GM12878 (cell line): ENCODE results near the gene TSKU. TPM values are rescaled to one million over a fixed set of nuclear protein-coding genes. Genes with fewer than 3 reads are reported as not detected.

ENCODE experiments used
- ATAC-seq: fragments of 200-7000 bp; cut with Tn5 transposase; 3 replicates; pipeline ENCODE4 v1.9.1; 2020; ENCODE audit warnings: mild to moderate bottlenecking, moderate library complexity
- BruUV-seq: library from RNA; stranded (reverse); fragments of 400-500 nt; replicated peaks from 2 replicates; lab custom pipeline; 2021; lab: Mats Ljungman, UMichigan
- CTCF ChIA-PET: fragments of 300-600 bp; sonication (Branson Sonifier 250); formaldehyde crosslinking; extraction: SDS; loops from one replicate; lab custom pipeline; 2021; ENCODE audit warnings: inconsistent platforms; lab: Yijun Ruan, JAX
- POLR2A ChIA-PET: fragments of 350-600 bp; formaldehyde crosslinking; extraction: SDS; loops from one replicate; lab custom pipeline; 2021; ENCODE audit warnings: inconsistent platforms; lab: Charles Lee
- RAD21 ChIA-PET: fragments of 300-600 bp; sonication (Branson Sonifier 250); formaldehyde crosslinking; loops from one replicate; lab custom pipeline; 2023; ENCODE audit warnings: antibody characterized with exemption; ENCODE audit not compliant: unreplicated experiment; lab: Charles Lee
- SMC1A ChIA-PET: fragments of 300-600 bp; sonication (Branson Sonifier 250); formaldehyde crosslinking; loops from one replicate; lab custom pipeline; 2023; ENCODE audit not compliant: unreplicated experiment, uncharacterized antibody; lab: Charles Lee
- DNase-seq: peaks from one replicate; pipeline ENCODE4 v3.0.0-alpha.2; 2011; ENCODE audit warnings: low read depth, low spot score
- FAIRE-seq: peaks from 3 replicates; lab custom pipeline; 2011; peaks lifted over from hg19 to GRCh38; lab: Jason Lieb, UNC
- H2AFZ ChIP-seq: 2 replicates; pipeline ENCODE4 v1.6.0; 2011; ENCODE audit warnings: low read depth, low read length, control low read depth; ENCODE audit not compliant: control insufficient read depth
- H3K27ac ChIP-seq: 2 replicates; pipeline ENCODE4 v1.5.1; 2011; ENCODE audit warnings: control low read depth; ENCODE audit not compliant: control insufficient read depth, insufficient read depth
- H3K27me3 ChIP-seq, 2 experiments: replicated peaks in 1 of 2; 2 replicates each; pipeline versions ENCODE4 v1.6.0 to v1.6.1; 2011; ENCODE audit warnings: low read length in 1 of 2; ENCODE audit not compliant: control insufficient read depth in 2 of 2, insufficient read depth in 2 of 2
- H3K36me3 ChIP-seq, 2 experiments: 2 replicates each; pipeline ENCODE4 v1.5.1; 2011; ENCODE audit warnings: low read length in 1 of 2; ENCODE audit not compliant: control insufficient read depth in 2 of 2, insufficient read depth in 2 of 2
- H3K4me1 ChIP-seq: 2 replicates; pipeline ENCODE4 v1.6.1; 2011; ENCODE audit warnings: mild to moderate bottlenecking, low read length, moderate library complexity, mixed read lengths; ENCODE audit not compliant: control insufficient read depth, insufficient read depth
- H3K4me2 ChIP-seq: 2 replicates; pipeline ENCODE4 v1.6.0; 2011; ENCODE audit warnings: control low read depth; ENCODE audit not compliant: control insufficient read depth, insufficient read depth
- H3K4me3 ChIP-seq: fragments of 200-600 bp; sonication (generic); 2 replicates; pipeline ENCODE4 v1.5.1; 2016
- H3K79me2 ChIP-seq: 2 replicates; pipeline ENCODE4 v1.6.0; 2011; ENCODE audit warnings: low read length; ENCODE audit not compliant: control insufficient read depth, insufficient read depth
- H3K9ac ChIP-seq: 2 replicates; pipeline ENCODE4 v1.8.0; 2011; ENCODE audit warnings: low read length, control low read depth, mixed read lengths; ENCODE audit not compliant: control insufficient read depth, insufficient read depth
- H3K9me3 ChIP-seq: replicated peaks from 3 replicates; pipeline ENCODE4 v1.5.1; 2011; ENCODE audit warnings: mild to moderate bottlenecking, low read length; ENCODE audit not compliant: control insufficient read depth, insufficient read depth
- H4K20me1 ChIP-seq: 2 replicates; pipeline ENCODE4 v1.6.0; 2011; ENCODE audit not compliant: control insufficient read depth, insufficient read depth
- ZBED1 ChIP-seq: IDR thresholded peaks from 2 replicates; pipeline ENCODE4 v1.6.1; 2016; ENCODE audit warnings: borderline replicate concordance
- ZZZ3 ChIP-seq: IDR thresholded peaks from 2 replicates; pipeline ENCODE4 v1.6.1; 2011; ENCODE audit warnings: low read depth; ENCODE audit not compliant: control insufficient read depth, insufficient read length
- WGBS: methylation state at CpG from one replicate; pipeline ENCODE4 v1.1.6; 2016; ENCODE audit warnings: low lambda C conversion rate; ENCODE audit not compliant: insufficient replicate concordance, insufficient coverage; ENCODE audit errors: missing lambda C conversion rate; 5-methylcytosine and 5-hydroxymethylcytosine counted together
- in situ Hi-C: fragments of 300-500 bp; cut with MboI; formaldehyde crosslinking; loops from 9 replicates; pipeline ENCODE4 v1.14.3; 2018; ENCODE audit warnings: mixed read lengths
- intact Hi-C: fragments of 100-400 bp; cut with micrococcal nuclease; formaldehyde crosslinking; loops from one replicate; pipeline ENCODE4 v1.14.2; 2022; ENCODE audit not compliant: unreplicated experiment
- polyA plus RNA-seq, 11 experiments: library from polyadenylated mRNA; depleted of rRNA in 4 of 11; unstranded in 6 of 11; stranded (reverse) in 5 of 11; fragments of >200 nt; fragmentation: Nextera tagmentation in 4 of 11; fragmentation: Illumina TruSeq in 1 of 11; extraction: Ambion mirVana in 4 of 11; extraction: Trizol in 1 of 11; gene quantifications; 1 replicate in 1 of 11; 2 replicates in 10 of 11; pipeline versions ENCODE4 v1.2.1 to v1.2.3, GENCODE V29; 2011 to 2016; ENCODE audit warnings: inconsistent platforms in 2 of 11, missing spikeins in 2 of 11, low read depth in 1 of 11
- total RNA-seq, 4 experiments: library from RNA; depleted of rRNA in 3 of 4; stranded (reverse); fragments of >200 nt in 3 of 4; fragmentation: Illumina TruSeq in 1 of 4; extraction: Trizol in 1 of 4; gene quantifications; 2 replicates each; pipeline versions ENCODE4 v1.2.1 to v1.2.3, GENCODE V29; 2013 to 2021
- TF ChIP-seq, protein P1 (sequence below): fragments of 150-350 bp; IDR thresholded peaks from 2 replicates; pipeline ENCODE4 v1.6.1; 2014; ENCODE audit warnings: mild to moderate bottlenecking, low read depth, low read length
- TF ChIP-seq, protein P2 (sequence below): IDR thresholded peaks from 2 replicates; pipeline ENCODE4 v1.6.1; 2012; ENCODE audit warnings: mild to moderate bottlenecking, low read depth, low read length
- TF ChIP-seq, protein P3 (sequence below): IDR thresholded peaks from 2 replicates; pipeline ENCODE4 v1.6.1; 2011; ENCODE audit warnings: borderline replicate concordance, low read depth, mild to moderate bottlenecking, moderate library complexity, low read length; ENCODE audit not compliant: insufficient read depth, poor library complexity, severe bottlenecking

The TSKU gene
- total and polyA plus RNA-seq, 10 of the 15 experiments (the other 5 are each of a cell fraction or from before 2014, with no cell fraction given), result 0.04 to 1.5 (median 0.62) TPM

DNA sequence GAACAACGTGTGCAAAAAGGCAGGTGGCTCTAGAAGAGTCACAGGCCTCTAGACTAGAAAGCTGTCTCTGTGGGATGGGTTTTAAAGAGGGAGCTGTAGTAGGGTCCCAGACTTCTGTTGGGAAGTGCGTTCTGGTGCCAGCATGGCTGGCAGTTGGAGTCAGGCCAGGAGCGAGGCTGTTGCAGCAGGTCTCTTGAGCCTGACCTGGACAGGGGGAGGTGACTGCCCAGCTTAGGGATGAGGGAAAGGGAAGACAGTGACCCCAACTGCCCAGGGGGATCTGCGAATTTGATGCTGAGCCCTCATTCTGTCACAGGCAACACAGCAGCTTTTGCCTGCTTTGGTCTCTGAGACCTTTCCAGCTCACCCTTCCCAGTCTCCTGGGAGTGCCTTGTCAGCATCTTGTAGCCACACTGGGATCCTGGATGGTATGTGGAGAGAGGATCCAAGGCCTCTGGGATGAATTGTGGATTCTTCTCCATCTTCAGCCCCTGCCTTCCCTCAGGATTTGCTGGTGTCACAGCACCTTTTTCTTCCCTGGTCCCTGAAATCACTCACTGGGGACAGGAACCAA, 3.4 kb downstream of the TSKU start (continued):
- no peak for TF ChIP-seq ZZZ3

DNA sequence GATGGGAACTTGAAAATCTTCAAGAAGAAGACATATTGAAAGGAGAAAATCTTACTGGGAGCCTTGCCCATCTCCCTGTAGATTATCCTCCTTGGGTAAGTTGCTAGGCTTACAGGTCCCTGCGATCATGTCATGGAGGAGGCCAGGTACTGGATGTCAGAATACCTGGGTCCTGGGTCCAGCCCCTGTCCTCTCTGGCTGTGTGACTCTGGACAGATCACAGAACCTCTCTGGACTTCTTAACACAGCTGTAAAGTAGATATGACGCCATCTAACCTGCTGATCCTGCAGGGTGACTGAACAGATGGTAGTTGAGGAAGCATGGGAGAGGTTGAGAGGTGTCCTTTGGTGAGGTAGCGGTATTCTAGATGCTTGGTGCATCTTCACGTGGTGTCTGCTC, 4.1 kb downstream of the TSKU start:
- WGBS, result 10% methylated on average over 4 of the region's 4 CpGs
- no peak for DNase-seq
- Histone ChIP-seq H4K20me1 (no peaks in the 10 kb centered on the region), H3K27ac (no peak overlapping the region), H3K4me3 (no peak overlapping the region), H3K36me3 (no peaks in the 10 kb centered on the region; a peak in 1 of 4 replicates), H2AFZ (no peak overlapping the region), H3K9ac (no peak overlapping the region), H3K9me3 (no peaks in the 10 kb centered on the region), H3K79me2 (no peaks in the 10 kb centered on the region), H3K27me3 (peaks cover 5 to 13% of the 10 kb centered on the region in 2 experiments), H3K4me2 (no peak overlapping the region), H3K4me1 (peaks cover 3% of the 10 kb centered on the region; the same call in 1 of the 2 replicates)
- POLR2A ChIA-PET, result no interaction called here
- ATAC-seq, result no peak
- in situ Hi-C loops, result no loop called here
- TF ChIP-seq, protein P1, sequence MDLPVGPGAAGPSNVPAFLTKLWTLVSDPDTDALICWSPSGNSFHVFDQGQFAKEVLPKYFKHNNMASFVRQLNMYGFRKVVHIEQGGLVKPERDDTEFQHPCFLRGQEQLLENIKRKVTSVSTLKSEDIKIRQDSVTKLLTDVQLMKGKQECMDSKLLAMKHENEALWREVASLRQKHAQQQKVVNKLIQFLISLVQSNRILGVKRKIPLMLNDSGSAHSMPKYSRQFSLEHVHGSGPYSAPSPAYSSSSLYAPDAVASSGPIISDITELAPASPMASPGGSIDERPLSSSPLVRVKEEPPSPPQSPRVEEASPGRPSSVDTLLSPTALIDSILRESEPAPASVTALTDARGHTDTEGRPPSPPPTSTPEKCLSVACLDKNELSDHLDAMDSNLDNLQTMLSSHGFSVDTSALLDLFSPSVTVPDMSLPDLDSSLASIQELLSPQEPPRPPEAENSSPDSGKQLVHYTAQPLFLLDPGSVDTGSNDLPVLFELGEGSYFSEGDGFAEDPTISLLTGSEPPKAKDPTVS, result no peak
- TF ChIP-seq, protein P2, sequence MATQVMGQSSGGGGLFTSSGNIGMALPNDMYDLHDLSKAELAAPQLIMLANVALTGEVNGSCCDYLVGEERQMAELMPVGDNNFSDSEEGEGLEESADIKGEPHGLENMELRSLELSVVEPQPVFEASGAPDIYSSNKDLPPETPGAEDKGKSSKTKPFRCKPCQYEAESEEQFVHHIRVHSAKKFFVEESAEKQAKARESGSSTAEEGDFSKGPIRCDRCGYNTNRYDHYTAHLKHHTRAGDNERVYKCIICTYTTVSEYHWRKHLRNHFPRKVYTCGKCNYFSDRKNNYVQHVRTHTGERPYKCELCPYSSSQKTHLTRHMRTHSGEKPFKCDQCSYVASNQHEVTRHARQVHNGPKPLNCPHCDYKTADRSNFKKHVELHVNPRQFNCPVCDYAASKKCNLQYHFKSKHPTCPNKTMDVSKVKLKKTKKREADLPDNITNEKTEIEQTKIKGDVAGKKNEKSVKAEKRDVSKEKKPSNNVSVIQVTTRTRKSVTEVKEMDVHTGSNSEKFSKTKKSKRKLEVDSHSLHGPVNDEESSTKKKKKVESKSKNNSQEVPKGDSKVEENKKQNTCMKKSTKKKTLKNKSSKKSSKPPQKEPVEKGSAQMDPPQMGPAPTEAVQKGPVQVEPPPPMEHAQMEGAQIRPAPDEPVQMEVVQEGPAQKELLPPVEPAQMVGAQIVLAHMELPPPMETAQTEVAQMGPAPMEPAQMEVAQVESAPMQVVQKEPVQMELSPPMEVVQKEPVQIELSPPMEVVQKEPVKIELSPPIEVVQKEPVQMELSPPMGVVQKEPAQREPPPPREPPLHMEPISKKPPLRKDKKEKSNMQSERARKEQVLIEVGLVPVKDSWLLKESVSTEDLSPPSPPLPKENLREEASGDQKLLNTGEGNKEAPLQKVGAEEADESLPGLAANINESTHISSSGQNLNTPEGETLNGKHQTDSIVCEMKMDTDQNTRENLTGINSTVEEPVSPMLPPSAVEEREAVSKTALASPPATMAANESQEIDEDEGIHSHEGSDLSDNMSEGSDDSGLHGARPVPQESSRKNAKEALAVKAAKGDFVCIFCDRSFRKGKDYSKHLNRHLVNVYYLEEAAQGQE, result no peak
- TF ChIP-seq, protein P3, sequence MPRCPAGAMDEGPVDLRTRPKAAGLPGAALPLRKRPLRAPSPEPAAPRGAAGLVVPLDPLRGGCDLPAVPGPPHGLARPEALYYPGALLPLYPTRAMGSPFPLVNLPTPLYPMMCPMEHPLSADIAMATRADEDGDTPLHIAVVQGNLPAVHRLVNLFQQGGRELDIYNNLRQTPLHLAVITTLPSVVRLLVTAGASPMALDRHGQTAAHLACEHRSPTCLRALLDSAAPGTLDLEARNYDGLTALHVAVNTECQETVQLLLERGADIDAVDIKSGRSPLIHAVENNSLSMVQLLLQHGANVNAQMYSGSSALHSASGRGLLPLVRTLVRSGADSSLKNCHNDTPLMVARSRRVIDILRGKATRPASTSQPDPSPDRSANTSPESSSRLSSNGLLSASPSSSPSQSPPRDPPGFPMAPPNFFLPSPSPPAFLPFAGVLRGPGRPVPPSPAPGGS, result no peak
- TF ChIP-seq ZBED1, result no peak
- CTCF ChIA-PET, result interaction anchor here (1.1 to 1.9 kb wide), 2 partner anchors 65 to 131 kb away, joined by 3 to 5 read pairs; no protein-coding TSS in a partner anchor
- no TSS peak for BruUV-seq
- FAIRE-seq, result no peak
- intact Hi-C loops, result no loop called here
- RAD21 ChIA-PET, result interaction anchor here (1.4 to 1.8 kb wide), 2 partner anchors 11 to 53 kb away, joined by 3 to 4 read pairs; no protein-coding TSS in a partner anchor
- SMC1A ChIA-PET, result no interaction called here
